HG02852 (cell line): ENCODE data around the gene TEDC2.

Experiments
- ATAC-seq: cut with Tn5 transposase; IDR thresholded peaks from one replicate; pipeline ENCODE4 v1.9.1; 2021; ENCODE audit warnings: mild to moderate bottlenecking, moderate library complexity; ENCODE audit not compliant: unreplicated experiment

The TEDC2 gene

DNA sequence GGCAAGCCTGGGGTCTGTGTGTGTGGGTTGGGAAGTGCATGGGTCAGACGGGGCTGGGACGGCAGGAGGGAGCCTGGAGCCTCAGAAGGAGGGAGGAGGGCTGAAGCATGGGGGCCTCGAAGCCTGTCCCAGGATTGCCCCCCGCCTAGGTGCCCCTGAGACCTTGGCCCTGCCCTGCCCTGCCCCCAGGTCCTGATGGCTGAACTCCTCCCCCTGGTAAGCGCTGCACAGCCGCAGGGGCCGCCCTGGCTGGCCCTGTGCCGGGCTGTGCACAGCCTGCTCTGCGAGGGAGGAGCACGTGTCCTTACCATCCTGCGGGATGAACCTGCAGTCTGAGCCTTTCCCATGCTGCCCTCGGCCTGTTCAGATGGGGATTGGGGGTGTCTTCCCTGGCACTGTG, 4.4 kb downstream of the TEDC2 start:
- no peak for ATAC-seq

DNA sequence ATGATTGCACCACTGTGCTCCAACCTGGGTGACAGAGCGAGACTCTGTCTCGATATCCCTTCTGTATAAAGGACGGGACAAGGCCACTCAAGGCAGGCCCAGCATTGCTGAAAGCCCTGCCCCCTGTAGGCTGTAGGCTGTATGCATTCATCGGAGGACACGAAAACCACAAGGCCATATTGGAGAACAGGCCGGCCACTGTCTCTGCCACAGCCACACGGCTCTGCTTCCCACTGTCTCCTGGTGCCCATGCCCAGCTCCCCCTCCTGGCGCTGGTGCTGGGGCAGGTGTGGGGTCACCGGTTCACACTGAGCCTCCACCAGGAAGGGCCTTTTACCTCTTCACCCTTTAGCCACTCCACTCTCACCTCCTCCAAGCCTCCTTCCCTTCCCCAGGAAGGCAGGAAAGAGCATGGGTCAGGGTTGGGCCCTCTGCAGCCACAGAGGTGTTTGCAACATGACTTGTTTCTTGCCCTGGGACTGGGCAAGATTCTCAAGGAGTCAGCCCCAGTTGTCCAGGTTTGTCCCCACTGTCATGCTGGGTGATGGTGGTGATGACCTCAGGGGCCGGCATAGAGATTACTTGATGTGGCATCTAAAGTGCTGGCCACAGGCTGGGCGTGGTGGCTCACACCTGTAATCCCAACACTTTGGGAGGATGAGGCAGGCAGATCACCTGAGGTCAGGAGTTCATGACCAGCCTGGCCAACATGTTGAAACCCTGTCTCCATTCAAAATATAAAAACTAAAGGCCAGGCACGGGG, 5.9 kb downstream of the TEDC2 start:
- ATAC-seq = no peak

GRCh38 chr16:2466667-2467527, 7.0 kb downstream of the TEDC2 start:
- ATAC-seq = no peak

GRCh38 chr16:2467528-2468232, 7.8 kb downstream of the TEDC2 start:
- ATAC-seq = no peak

DNA sequence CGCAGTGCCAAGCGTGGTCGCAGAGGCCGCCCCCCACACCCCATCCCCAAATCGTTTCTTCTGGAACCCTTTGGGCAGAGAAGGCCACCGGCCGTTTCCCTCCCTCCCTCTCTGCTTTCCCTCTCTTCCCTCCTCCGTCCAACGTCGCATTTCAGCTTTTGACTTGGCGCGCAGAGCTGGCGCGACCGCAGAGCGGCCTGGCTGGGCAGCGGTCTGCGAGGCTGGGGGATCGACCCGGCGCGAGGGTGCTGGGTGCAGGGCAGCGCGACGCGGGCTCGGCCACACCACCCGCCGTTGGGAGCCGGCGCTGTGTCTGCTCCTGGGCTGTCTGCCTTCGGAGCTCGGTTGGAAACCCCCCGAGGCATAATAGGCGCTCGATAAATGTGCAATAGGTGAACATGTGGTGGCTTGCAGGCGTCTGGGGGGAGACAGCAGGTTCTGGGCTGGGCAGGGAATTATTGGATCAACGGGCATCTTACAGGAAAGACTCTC, 8.4 kb downstream of the TEDC2 start:
- ATAC-seq = no peak

DNA sequence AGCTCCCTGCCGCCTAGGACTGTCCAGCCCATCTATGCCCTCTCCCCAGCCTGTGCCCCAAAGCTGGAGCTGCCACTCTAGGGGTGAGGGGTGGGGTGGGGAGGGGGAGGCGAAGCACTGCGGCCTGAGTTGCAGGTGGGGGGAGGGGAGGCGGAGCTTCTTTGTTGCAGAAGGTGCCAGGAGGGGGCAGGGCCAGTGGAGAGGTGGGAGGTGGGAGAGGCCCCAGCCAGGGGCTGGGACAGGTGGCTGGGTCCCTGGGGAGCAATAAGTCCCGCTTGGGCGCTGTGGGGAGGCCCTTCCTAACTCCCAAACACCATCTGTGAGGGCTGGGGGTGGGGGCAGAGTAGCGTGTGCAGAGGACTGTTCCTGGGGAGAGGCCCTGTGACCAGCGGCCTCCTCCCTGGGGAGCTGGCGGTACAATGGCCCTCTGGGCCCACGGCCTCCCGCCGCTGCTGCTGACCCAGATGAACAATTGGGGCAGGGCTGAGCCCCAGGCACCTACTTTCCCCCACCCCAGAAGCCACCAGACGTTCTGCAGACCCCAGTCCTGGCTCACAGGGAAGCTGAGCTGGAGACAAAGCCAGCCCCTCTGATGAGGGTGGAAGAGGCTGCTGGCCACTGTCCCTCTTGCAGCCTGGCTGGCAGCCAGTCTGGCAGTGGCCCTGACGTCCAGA, 9.0 kb downstream of the TEDC2 start:
- ATAC-seq = no peak

GRCh38 chr16:2469399-2470233, 9.7 kb downstream of the TEDC2 start:
- ATAC-seq = no peak

GRCh38 chr16:2470234-2470601, 10.3 kb downstream of the TEDC2 start:
- ATAC-seq = no peak

DNA sequence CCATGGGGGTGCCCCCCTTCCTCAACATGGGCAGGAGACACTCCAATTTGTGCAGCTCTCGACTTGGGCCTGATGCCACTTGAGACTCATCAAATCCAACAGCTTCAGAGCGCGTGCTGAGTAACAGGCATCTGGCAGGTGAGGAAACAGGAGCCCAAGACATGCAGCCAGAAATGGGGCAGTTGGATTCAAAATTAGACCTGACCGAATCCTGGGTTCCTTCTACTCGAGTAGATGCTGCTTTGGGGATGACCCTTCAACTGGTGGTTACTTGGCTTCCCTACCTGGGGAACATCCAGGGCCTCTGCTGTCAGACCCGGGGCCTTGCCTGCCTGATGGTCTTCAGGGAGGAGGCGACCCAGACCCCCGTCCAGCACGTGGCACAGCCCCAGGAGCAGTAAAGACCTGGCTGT, 10.7 kb downstream of the TEDC2 start:
- ATAC-seq = no peak

- no peak for ATAC-seq
Observed at GRCh38 chr16:2471016-2471652, 11.2 kb downstream of the TEDC2 start, which contains the start of gene NTN3. NTN3 (plus strand) TSS chr16:2471297; CDS start chr16:2471702, 405 bp downstream.

DNA sequence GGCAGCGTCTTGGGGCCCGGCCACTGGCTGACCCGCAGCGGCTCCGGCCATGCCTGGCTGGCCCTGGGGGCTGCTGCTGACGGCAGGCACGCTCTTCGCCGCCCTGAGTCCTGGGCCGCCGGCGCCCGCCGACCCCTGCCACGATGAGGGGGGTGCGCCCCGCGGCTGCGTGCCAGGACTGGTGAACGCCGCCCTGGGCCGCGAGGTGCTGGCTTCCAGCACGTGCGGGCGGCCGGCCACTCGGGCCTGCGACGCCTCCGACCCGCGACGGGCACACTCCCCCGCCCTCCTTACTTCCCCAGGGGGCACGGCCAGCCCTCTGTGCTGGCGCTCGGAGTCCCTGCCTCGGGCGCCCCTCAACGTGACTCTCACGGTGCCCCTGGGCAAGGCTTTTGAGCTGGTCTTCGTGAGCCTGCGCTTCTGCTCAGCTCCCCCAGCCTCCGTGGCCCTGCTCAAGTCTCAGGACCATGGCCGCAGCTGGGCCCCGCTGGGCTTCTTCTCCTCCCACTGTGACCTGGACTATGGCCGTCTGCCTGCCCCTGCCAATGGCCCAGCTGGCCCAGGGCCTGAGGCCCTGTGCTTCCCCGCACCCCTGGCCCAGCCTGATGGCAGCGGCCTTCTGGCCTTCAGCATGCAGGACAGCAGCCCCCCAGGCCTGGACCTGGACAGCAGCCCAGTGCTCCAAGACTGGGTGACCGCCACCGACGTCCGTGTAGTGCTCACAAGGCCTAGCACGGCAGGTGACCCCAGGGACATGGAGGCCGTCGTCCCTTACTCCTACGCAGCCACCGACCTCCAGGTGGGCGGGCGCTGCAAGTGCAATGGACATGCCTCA, 12.0 kb downstream of the TEDC2 start:
- ATAC-seq = no peak

DNA sequence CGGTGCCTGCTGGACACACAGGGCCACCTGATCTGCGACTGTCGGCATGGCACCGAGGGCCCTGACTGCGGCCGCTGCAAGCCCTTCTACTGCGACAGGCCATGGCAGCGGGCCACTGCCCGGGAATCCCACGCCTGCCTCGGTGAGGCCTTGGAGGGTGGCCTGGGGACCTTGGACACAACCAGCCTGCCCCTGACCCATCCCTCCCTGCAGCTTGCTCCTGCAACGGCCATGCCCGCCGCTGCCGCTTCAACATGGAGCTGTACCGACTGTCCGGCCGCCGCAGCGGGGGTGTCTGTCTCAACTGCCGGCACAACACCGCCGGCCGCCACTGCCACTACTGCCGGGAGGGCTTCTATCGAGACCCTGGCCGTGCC, 12.6 kb downstream of the TEDC2 start:
- no peak for ATAC-seq

DNA sequence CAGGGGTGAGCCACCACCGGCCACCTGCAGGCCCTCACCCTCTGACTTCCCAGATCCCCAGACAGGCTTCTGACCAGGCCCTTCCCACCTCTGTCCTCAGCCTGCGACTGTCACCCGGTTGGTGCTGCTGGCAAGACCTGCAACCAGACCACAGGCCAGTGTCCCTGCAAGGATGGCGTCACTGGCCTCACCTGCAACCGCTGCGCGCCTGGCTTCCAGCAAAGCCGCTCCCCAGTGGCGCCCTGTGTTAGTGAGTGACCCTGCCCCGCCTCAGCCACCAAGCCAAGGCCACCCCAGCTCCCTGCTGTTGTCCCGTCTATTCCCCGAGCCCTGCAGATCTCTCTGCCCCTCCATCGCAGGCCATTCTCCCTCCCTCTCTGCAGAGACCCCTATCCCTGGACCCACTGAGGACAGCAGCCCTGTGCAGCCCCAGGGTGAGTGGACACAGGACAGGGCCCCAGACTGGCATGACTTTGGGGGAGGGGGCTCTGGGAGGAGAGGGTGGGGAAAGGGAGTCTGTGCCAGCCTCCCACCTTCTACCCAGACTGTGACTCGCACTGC, 13.1 kb downstream of the TEDC2 start:
- ATAC-seq = no peak

DNA sequence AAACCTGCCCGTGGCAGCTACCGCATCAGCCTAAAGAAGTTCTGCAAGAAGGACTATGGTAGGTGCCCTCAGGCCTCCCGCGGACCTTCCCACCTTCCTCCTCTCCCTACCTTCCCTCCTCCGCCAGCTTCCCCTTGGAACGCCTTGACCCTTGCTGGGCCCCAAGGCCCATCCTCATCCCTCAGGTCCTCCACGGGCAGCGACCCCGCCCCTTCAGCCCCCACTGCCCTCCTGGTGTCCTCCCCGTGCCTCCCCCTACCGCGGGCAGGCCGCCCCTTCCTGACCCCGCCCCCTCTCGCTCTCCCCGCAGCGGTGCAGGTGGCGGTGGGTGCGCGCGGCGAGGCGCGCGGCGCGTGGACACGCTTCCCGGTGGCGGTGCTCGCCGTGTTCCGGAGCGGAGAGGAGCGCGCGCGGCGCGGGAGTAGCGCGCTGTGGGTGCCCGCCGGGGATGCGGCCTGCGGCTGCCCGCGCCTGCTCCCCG, 13.6 kb downstream of the TEDC2 start:
- ATAC-seq = no peak

DNA sequence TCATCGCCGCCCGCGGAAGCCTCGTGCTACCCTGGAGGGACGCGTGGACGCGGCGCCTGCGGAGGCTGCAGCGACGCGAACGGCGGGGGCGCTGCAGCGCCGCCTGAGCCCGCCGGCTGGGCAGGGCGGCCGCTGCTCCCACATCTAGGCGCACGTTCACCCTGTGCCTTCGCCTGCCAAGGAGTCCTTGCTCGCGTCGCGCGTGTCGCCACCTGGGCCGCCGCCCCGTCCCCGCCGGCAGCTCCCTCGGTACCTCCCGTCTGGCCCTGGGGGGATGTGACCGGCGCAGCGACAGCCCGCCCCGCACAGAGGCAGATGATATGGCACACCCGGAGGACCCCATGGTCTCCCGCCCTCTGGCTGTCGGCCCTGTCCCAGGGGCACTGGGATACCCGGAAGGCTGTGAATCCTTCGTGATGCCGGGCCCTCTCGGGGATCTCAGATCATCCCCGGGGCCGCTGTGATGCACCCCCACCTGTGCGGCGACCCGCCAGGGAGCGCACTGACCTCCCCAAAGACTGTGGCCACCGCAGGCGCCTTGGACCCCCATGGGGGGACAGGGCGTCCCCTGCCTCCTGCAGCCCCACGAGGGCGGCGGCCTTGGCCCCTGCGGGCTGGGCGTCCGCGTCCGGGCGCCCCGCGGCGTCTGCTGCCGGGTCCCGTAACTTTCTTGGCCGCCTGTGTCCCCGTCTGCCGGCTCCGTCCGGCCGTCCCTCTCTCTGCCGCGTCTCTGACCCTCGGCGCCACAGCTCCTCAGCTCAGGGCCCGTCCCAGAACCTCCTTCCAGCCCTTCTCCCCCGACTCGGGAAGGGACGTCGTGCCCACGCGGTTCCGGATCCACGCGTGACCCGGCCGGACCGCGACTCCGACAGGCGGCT, 14.3 kb downstream of the TEDC2 start:
- peak; percentile 24 for ATAC-seq

- ATAC-seq = peak; percentile 64
Observed at GRCh38 chr16:2474877-2475412, 15.0 kb downstream of the TEDC2 start, which contains the start of gene TBC1D24. TBC1D24 (plus strand) TSS chr16:2475127; CDS start chr16:2496149, 21,022 bp downstream.
